ENCODE results near the gene UVRAG. TPM values are rescaled to one million over a fixed set of nuclear protein-coding genes. Genes with fewer than 3 reads are reported as not detected.
"Not testable (repeated sequence)": the region's sequence is repeated elsewhere in the genome, so short reads cannot be mapped to it uniquely, and the experiment has no call there.

UVRAG gene
- total RNA-seq, 1 experiment from 2014 or later: 18.0 TPM

GRCh38 chr11:75839851-75840250 lies 24.8 kb downstream of the UVRAG start:
- DNase-seq (ENCODE audit: low read depth): no peak

- no peak for DNase-seq (ENCODE audit: low read depth)
Measured at GRCh38 chr11:75840522-75840921, 25.5 kb downstream of the UVRAG start.

- no peak for DNase-seq (ENCODE audit: low read depth)
Measured at GRCh38 chr11:75841739-75842138, 26.7 kb downstream of the UVRAG start.

- no peak for DNase-seq (ENCODE audit: low read depth)
Measured at GRCh38 chr11:75845324-75845723, 30.3 kb downstream of the UVRAG start.

- no peak for DNase-seq (ENCODE audit: low read depth)
Measured at GRCh38 chr11:75849894-75850293, 34.9 kb downstream of the UVRAG start.

- no peak for DNase-seq (ENCODE audit: low read depth)
Measured at GRCh38 chr11:75850787-75851186, 35.8 kb downstream of the UVRAG start.

- no peak for DNase-seq (ENCODE audit: low read depth)
Measured at GRCh38 chr11:75851203-75851602, 36.2 kb downstream of the UVRAG start.

- no peak for DNase-seq (ENCODE audit: low read depth)
Measured at GRCh38 chr11:75852406-75853017, 37.5 kb downstream of the UVRAG start.

GRCh38 chr11:75853563-75853962 lies 38.6 kb downstream of the UVRAG start:
- not testable (repeated sequence) for DNase-seq (ENCODE audit: low read depth)

- DNase-seq (ENCODE audit: low read depth): peak; percentile 6
Measured at GRCh38 chr11:75853971-75854370, 39.0 kb downstream of the UVRAG start.

GRCh38 chr11:75855206-75855605 lies 40.2 kb downstream of the UVRAG start:
- no peak for DNase-seq (ENCODE audit: low read depth)

- no peak for DNase-seq (ENCODE audit: low read depth)
Measured at GRCh38 chr11:75856912-75857311, 41.9 kb downstream of the UVRAG start.

- no peak for DNase-seq (ENCODE audit: low read depth)
Measured at GRCh38 chr11:75858042-75858441, 43.0 kb downstream of the UVRAG start.

- peak; percentile 9 for DNase-seq (ENCODE audit: low read depth)
Measured at GRCh38 chr11:75858613-75859012, 43.6 kb downstream of the UVRAG start.

GRCh38 chr11:75859614-75860013 lies 44.6 kb downstream of the UVRAG start:
- DNase-seq (ENCODE audit: low read depth): no peak

- no peak for DNase-seq (ENCODE audit: low read depth)
Measured at GRCh38 chr11:75862437-75862836, 47.4 kb downstream of the UVRAG start.

GRCh38 chr11:75867778-75868374 lies 52.9 kb downstream of the UVRAG start:
- DNase-seq (ENCODE audit: low read depth): peak; percentile 44

GRCh38 chr11:75868990-75869389 lies 54.0 kb downstream of the UVRAG start:
- DNase-seq (ENCODE audit: low read depth): no peak

GRCh38 chr11:75869661-75870455 lies 54.8 kb downstream of the UVRAG start:
- no peak for DNase-seq (ENCODE audit: low read depth)

- no peak for DNase-seq (ENCODE audit: low read depth)
Measured at GRCh38 chr11:75872887-75873416, 57.9 kb downstream of the UVRAG start.

GRCh38 chr11:75873417-75874221 lies 58.6 kb downstream of the UVRAG start:
- DNase-seq (ENCODE audit: low read depth): no peak

Data from M059J (cell line).